Activated CD4-positive, alpha-beta T cell treated with anti-CD3 and anti-CD28 coated beads for 24 hours (primary cell): Measurements from ENCODE around the gene PIK3R5.

Experiments
- DNase-seq, 2 donors: peaks; one replicate each; pipeline ENCODE4 v3.0.0-alpha.2; 2020; ENCODE audit warnings: low read depth in 2 of 2

The PIK3R5 gene

GRCh38 chr17:8953156-8953885, 12.2 kb downstream of the PIK3R5 start:
- no peak for DNase-seq

- DNase-seq, result no peak
These were observed 13.3 kb downstream of the PIK3R5 start for GRCh38 chr17:8952191-8952590.

- no peak for DNase-seq
These were observed 14.3 kb downstream of the PIK3R5 start for GRCh38 chr17:8951206-8951605.

GRCh38 chr17:8949061-8949661, 16.3 kb downstream of the PIK3R5 start:
- DNase-seq, result no peak

- no peak for DNase-seq
These were observed 17.0 kb downstream of the PIK3R5 start for GRCh38 chr17:8948462-8948861.

GRCh38 chr17:8947201-8947600, 18.3 kb downstream of the PIK3R5 start:
- DNase-seq, result no peak

- no peak for DNase-seq
These were observed 19.0 kb downstream of the PIK3R5 start for GRCh38 chr17:8946476-8946875.

- no peak for DNase-seq
These were observed 19.4 kb downstream of the PIK3R5 start for GRCh38 chr17:8946071-8946470.

- DNase-seq, result no peak
These were observed 20.8 kb downstream of the PIK3R5 start for GRCh38 chr17:8944748-8945147.

GRCh38 chr17:8944083-8944482, 21.4 kb downstream of the PIK3R5 start:
- no peak for DNase-seq

GRCh38 chr17:8941980-8942622, 23.4 kb downstream of the PIK3R5 start:
- DNase-seq, result no peak

GRCh38 chr17:8941520-8941919, 24.0 kb downstream of the PIK3R5 start:
- DNase-seq, result no peak

- no peak for DNase-seq
These were observed 24.5 kb downstream of the PIK3R5 start for GRCh38 chr17:8940866-8941471.

- DNase-seq, result no peak
These were observed 25.8 kb downstream of the PIK3R5 start for GRCh38 chr17:8939496-8940334.

GRCh38 chr17:8938933-8939332, 26.6 kb downstream of the PIK3R5 start:
- no peak for DNase-seq

GRCh38 chr17:8935191-8935590, 30.3 kb downstream of the PIK3R5 start:
- DNase-seq, result peak; percentile 51 to 55

- no peak for DNase-seq
These were observed 31.2 kb downstream of the PIK3R5 start for GRCh38 chr17:8934346-8934745.

- no peak for DNase-seq
These were observed 34.9 kb downstream of the PIK3R5 start for GRCh38 chr17:8930649-8931048.

- DNase-seq, result no peak
These were observed 37.2 kb downstream of the PIK3R5 start for GRCh38 chr17:8928347-8928746.

- no peak for DNase-seq
These were observed 38.1 kb downstream of the PIK3R5 start for GRCh38 chr17:8927395-8927794.

GRCh38 chr17:8925808-8926207, 39.7 kb downstream of the PIK3R5 start:
- DNase-seq, result no peak

GRCh38 chr17:8925141-8925540, 40.4 kb downstream of the PIK3R5 start:
- no peak for DNase-seq
